KMS-11 (cell line): ENCODE data around the gene IQCC.

Experiments
- H2AFZ ChIP-seq: fragments of 200-600 bp; sonication (generic); 2 replicates; pipeline ENCODE4 v1.6.1; 2016; ENCODE audit warnings: antibody characterized with exemption, mixed run types, low read depth
- H3K27ac ChIP-seq: fragments of 200-600 bp; sonication (generic); 2 replicates; pipeline ENCODE4 v1.6.1; 2016; ENCODE audit warnings: mild to moderate bottlenecking, mixed run types
- H3K27me3 ChIP-seq: fragments of 200-600 bp; sonication (generic); 2 replicates; pipeline ENCODE4 v1.6.1; 2017; ENCODE audit warnings: mild to moderate bottlenecking, low read depth, mixed run types, moderate library complexity; ENCODE audit not compliant: insufficient read depth
- H3K36me3 ChIP-seq: fragments of 200-600 bp; sonication (generic); 2 replicates; pipeline ENCODE4 v1.6.1; 2017; ENCODE audit warnings: mild to moderate bottlenecking, mixed run types; ENCODE audit not compliant: insufficient read depth
- H3K4me1 ChIP-seq: fragments of 200-600 bp; sonication (generic); 2 replicates; pipeline ENCODE4 v1.6.1; 2016; ENCODE audit warnings: mild to moderate bottlenecking, low read depth, mixed run types; ENCODE audit not compliant: poor library complexity, severe bottlenecking
- H3K4me2 ChIP-seq: fragments of 200-600 bp; sonication (generic); 2 replicates; pipeline ENCODE4 v1.7.0; 2016; ENCODE audit warnings: mild to moderate bottlenecking, mixed run types
- H3K4me3 ChIP-seq: fragments of 200-600 bp; sonication (generic); IDR thresholded peaks from 2 replicates; pipeline ENCODE4 v1.6.1; 2017; ENCODE audit warnings: low read depth, low read length, mixed read lengths; ENCODE audit not compliant: insufficient read depth
- H3K79me2 ChIP-seq: fragments of 200-600 bp; sonication (generic); 2 replicates; pipeline ENCODE4 v1.6.1; 2016; ENCODE audit warnings: low read depth, mixed run types; ENCODE audit not compliant: insufficient read depth
- H3K9ac ChIP-seq: fragments of 200-600 bp; sonication (generic); 2 replicates; pipeline ENCODE4 v1.6.1; 2016; ENCODE audit warnings: mild to moderate bottlenecking, mixed run types
- H4K20me1 ChIP-seq: fragments of 200-600 bp; sonication (generic); 2 replicates; pipeline ENCODE4 v1.6.1; 2016; ENCODE audit warnings: mild to moderate bottlenecking, mixed run types; ENCODE audit not compliant: insufficient read depth
- CTCF ChIP-seq: fragments of 200-600 bp; sonication (generic); conservative IDR thresholded peaks from 2 replicates; pipeline ENCODE4 v1.6.1; 2017; ENCODE audit warnings: low read depth, mild to moderate bottlenecking, antibody characterized with exemption, low read length, moderate library complexity, mixed read lengths

The IQCC gene

GRCh38 chr1:32199043-32199716 lies 6.3 kb upstream of the IQCC start:
- H3K36me3 ChIP-seq = peaks cover 1% of the 10 kb centered on the region; the same call in 1 of the 2 replicates
- no peaks in the 10 kb centered on the region for H3K79me2 ChIP-seq
- peaks cover 82% of the 10 kb centered on the region for H3K4me1 ChIP-seq
- no peaks in the 10 kb centered on the region for H3K27me3 ChIP-seq
- no peak overlapping the region for H3K27ac ChIP-seq
- H2AFZ ChIP-seq = no peak overlapping the region
- TF ChIP-seq CTCF = no peak
- H3K4me3 ChIP-seq = no peak overlapping the region
- H3K9ac ChIP-seq = no peak overlapping the region; the same call in 1 of the 2 replicates
- peak overlapping the region; percentile 66 for H3K4me2 ChIP-seq
- no peaks in the 10 kb centered on the region for H4K20me1 ChIP-seq

- Histone ChIP-seq H3K9ac (peak overlapping the region; percentile 51; the same call in 1 of the 2 replicates), H2AFZ (no peak overlapping the region), H3K4me2 (peak overlapping the region; percentile 66), H4K20me1 (no peaks in the 10 kb centered on the region), H3K79me2 (no peaks in the 10 kb centered on the region), H3K27ac (no peak overlapping the region), H3K4me1 (peaks cover 77% of the 10 kb centered on the region), H3K4me3 (no peak overlapping the region), H3K27me3 (no peaks in the 10 kb centered on the region), H3K36me3 (no peaks in the 10 kb centered on the region)
- no peak for TF ChIP-seq CTCF
Observed at GRCh38 chr1:32199717-32200072, 5.8 kb upstream of the IQCC start.

GRCh38 chr1:32200226-32201010 lies 5.1 kb upstream of the IQCC start, which contains the start of gene CCDC28B:
Gene CCDC28B (plus strand): TSS chr1:32200595. CDS start chr1:32201936, 1,341 bp downstream.
- Histone ChIP-seq H3K36me3 (no peaks in the 10 kb centered on the region), H3K79me2 (no peaks in the 10 kb centered on the region), H3K4me2 (peak within 1 kb of the TSS; percentile 66), H2AFZ (peak within 1 kb of the TSS; percentile 84), H3K4me1 (peaks cover 76% of the 10 kb centered on the region), H3K27ac (peak within 1 kb of the TSS; percentile 18), H3K4me3 (peak within 1 kb of the TSS; percentile 91), H4K20me1 (no peaks in the 10 kb centered on the region), H3K9ac (peak within 1 kb of the TSS; percentile 51; the same call in 1 of the 2 replicates), H3K27me3 (no peaks in the 10 kb centered on the region)
- TF ChIP-seq CTCF = no peak

- H3K4me1 ChIP-seq = peaks cover 71% of the 10 kb centered on the region
- H3K4me2 ChIP-seq = peak overlapping the region; percentile 66; the same call in 1 of the 2 replicates
- H3K4me3 ChIP-seq = peak overlapping the region; percentile 23
- H3K27ac ChIP-seq = peak overlapping the region; percentile 18
- TF ChIP-seq CTCF = no peak
- H4K20me1 ChIP-seq = no peaks in the 10 kb centered on the region
- peak overlapping the region; percentile 51; the same call in 1 of the 2 replicates for H3K9ac ChIP-seq
- no peaks in the 10 kb centered on the region for H3K79me2 ChIP-seq
- H3K27me3 ChIP-seq = no peaks in the 10 kb centered on the region
- H2AFZ ChIP-seq = peak overlapping the region; percentile 84; the same call in 1 of the 2 replicates
- no peaks in the 10 kb centered on the region for H3K36me3 ChIP-seq
Observed at GRCh38 chr1:32201011-32201855, 4.2 kb upstream of the IQCC start.
